GM21381 (cell line): ENCODE results near the gene SPTBN2.
A peak's percentile ranks its signal among the peaks of the same experiment; 100 is the strongest.

Experiments used
- ATAC-seq: cut with Tn5 transposase; IDR thresholded peaks from one replicate; pipeline ENCODE4 v1.9.1; 2021; ENCODE audit warnings: mild to moderate bottlenecking, moderate library complexity; ENCODE audit not compliant: unreplicated experiment

The SPTBN2 gene

DNA sequence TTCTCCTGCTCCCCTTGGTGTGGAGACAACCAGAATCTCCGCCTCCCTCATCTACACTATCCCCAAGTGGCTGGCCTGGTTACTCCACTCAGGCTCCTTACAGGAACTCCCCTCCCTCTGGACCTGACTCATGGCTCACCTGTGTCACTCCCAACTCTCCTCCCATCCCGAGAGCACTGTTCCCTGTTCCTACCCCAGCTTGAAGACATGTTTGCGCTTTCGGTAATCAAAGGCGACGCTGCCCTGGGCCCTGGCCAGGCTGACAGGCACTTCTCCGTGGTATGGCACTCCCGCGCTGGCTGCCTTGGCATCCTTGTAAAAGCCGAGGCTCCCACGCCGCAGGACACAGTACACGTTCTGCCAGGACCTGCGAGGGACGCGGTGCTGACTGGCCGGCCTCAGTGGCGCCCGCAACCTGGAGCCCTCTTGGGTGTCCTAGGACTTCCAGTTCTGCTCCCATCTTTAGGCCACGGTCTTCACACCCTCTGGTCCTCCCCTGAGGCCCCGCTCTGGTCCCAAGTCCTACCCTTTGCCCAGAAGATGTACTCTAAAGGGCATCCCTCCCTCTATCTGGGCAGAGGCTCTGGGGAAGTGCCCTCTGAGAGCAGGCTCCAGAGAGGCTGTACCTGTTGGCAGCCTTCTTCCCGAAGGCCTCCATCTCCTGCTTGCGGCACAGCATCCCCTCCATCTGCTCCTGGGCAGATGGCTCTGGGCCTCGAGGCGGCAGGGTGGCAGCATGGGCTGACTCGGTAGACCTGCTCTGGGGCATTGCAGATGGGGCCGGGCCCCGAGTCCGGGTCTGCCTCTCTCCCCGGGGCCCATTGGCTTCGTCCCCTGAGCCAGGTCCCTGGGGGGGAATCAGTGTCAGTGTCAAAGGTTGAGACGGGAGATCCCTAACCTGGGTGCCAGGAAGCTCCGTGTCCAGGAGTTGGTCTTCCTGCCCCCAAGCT, 41.9 kb downstream of the SPTBN2 start:
- ATAC-seq: no peak

GRCh38 chr11:66686100-66686785, 42.8 kb downstream of the SPTBN2 start:
- ATAC-seq: no peak

GRCh38 chr11:66685276-66686099, 43.5 kb downstream of the SPTBN2 start:
- no peak for ATAC-seq

DNA sequence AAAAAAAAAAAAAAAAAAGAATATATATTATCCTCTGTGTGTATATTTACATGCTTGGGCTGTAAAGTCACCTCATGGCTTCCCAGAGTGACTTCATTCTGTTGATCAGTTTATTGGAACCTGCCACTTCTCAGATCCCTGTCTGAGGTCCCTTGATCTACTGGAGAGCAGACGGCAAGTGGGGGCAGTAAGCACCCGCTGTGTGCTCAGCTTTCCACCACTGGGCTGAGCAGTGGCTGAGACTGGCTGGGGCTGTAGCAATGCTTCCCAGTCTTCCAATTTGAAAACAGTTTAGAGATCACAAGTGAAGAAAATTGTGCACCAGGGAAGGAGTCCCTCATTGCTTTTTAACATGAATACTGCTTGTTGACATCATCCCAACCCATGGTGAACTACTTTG, 44.4 kb downstream of the SPTBN2 start:
- no peak for ATAC-seq

DNA sequence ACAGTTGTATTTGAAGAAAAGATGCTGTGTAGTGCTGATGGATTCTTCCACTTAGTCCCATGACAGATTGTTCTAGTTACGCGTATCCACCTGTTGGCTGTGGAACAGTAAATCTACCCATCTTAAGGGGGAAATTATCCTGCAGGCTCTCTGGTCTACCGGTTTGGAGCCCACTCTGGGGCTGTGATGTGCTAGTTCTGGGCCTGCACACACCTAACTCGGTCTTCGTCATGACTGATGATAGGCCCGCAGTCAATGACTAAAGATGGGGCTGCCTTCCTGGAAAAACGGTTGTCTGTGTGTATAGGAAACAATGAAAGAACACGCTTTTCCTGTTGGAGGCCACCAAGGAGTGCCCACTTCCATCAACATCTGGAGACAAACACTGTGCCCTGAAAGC, 45.1 kb downstream of the SPTBN2 start:
- ATAC-seq: no peak

DNA sequence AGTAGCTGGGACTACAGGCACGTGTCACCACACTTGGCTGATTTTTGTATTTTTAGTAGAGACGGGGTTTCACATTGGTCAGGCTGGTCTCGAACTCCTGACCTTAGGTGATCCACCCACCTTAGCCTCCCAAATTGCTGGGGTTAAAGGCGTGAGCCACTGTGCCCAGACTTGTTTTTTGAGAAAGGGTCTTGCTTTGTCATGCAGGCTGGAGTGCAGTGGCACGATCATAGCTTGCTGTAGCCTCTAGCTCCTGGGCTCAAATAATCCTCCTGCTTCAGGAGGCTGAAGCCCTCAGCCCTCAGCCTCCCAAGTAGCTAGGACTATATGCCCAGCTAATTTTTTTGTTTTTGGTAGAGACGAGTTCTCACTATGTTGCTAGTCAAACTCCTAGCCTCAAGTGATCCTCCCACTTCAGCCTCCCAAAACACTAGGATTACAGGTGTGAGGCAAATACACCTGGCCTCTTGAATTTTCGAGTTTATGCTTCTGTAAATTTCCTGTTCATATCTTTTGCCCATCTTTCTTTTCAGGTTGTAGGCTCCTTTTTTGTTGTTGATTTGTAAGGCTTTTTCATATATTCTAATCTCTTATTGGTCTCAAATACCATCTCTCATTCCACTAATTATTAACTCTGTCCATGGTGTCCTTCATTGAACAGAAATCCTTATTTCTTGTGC, 47.9 kb downstream of the SPTBN2 start:
- ATAC-seq: no peak

- ATAC-seq: peak; percentile 84
Measured at GRCh38 chr11:66677599-66678375, 51.2 kb downstream of the SPTBN2 start, which contains the start of gene RBM4B. TSS of gene RBM4B (minus strand) at chr11:66677887. CDS start at chr11:66677079, 808 bp downstream.

DNA sequence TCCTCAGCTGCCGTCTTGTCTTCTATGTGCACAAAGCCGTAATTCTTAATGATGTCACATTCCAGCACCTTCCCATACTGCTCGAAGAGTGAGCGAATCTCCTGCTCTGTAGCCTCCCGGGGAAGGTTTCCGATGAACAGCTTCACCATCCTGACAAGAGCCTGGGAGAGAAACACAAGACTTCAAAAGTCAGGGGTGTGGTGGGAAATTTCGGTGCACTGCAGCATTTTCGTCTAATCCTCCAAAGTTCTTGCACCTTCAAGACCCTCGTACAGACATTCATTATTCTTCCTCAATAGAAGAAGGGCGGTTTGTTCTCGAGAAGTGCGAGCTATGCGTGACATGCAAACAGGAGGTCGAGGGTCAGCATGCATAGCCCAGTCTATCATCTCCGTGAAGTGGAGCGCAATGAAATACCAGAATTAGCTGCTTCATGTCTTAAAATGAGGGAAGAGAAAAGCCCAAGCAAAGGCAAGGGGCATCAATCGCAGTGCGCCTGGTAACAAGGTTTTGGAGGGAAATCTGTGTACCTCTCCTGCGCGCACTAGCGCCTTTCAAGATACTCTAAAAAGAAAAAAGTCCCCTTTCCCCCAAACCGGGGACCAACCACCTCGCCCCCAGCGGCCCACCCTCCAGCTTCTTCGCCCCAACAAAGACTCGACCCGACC, 52.0 kb downstream of the SPTBN2 start:
- no peak for ATAC-seq

DNA sequence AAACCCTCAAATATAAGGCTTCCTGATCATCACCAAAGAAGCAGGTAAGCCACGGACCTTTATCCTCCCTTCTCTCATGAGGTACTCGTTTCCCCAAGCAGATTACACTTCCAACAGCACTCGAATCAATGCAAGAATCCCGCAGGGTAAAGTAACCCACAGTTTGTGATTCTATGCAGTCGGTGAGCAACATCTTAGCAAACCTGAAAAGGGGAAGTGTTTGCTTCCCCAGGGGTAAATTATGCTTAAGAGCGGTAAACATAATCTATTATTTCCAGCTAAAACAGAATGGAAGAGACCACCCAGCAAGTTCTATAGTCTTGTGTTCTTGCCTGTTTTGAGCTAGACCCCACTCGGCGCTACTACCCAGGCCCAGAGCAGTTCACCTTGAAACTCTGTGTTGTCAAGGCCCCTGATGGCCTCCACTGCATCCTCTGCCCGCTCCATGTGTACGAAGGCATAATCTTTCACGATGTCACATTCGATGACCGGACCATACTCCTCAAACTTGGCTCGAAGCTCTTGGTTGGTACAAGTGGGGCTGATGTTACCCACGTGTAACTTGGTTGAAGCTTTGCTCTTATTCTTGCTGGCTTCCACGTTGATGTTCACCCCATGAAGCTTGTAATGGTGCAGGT, 52.6 kb downstream of the SPTBN2 start:
- no peak for ATAC-seq

DNA sequence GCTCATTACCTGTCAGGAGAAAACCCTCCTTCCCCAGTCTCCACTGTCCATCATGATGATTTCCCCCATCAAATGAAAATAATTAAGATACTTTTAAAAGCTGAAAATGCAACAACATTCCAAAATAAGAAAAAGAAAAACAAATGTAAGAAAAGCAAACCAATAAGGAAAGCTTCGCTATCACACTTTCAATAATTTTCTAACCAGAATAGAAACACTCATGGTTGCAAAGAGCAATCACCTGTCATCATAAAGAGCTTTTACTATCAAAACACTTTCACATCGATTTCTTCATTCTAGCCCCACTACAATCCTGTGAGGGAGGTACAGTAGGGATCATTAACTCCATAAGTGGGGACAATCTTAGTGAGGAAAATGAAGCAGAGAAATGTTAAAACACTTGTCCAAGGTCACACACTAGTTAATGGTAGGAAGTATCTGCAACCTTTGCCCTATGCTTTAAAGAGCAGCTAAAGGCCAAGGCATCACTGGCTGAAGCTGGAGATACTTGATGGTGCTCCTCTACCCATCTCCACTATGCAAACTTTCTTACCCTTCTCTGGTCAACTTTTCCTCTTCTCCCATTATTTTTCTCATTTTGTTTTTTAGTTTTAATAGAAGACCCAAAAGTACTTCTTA, 53.9 kb downstream of the SPTBN2 start:
- ATAC-seq: no peak

DNA sequence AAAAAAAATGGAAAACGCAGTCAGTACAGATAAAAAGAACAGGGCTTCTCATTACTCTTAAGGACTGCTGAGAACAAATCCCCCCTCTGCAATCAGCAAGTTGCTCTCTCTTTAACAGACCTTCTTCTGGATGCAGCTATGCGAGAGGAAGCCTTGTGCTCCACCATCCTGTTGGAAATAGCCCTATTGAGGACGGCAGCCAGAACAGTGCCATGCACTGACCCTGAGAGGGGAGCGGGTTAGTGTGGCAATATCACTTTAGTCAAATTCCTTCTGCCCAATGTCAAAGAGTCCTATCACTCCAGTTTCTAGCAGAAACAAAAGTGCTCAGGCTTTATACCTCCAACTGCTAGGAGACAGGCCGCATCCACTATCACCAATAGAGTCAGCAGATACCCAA, 58.2 kb downstream of the SPTBN2 start:
- ATAC-seq: no peak

DNA sequence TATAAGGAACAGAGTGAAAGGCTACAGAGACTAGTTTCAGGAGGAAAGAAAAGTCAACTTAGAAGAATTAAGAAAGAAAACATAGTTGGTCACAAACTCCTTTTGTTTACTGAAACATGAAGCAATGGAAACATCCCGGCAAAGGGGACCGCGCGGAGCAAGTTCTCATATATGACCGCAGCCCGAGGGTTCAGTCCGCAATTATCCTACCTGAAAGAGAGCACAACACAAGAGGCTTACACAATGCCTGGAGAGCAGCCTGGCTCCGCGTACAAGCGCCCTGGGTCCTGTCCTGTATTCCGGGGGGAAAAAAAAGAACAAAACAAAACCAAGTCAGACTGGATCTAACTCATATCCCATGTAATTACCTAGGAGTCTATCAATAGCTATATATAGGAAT, 63.6 kb downstream of the SPTBN2 start:
- no peak for ATAC-seq

- ATAC-seq: no peak
Measured at GRCh38 chr11:66663741-66664296, 65.2 kb downstream of the SPTBN2 start.

DNA sequence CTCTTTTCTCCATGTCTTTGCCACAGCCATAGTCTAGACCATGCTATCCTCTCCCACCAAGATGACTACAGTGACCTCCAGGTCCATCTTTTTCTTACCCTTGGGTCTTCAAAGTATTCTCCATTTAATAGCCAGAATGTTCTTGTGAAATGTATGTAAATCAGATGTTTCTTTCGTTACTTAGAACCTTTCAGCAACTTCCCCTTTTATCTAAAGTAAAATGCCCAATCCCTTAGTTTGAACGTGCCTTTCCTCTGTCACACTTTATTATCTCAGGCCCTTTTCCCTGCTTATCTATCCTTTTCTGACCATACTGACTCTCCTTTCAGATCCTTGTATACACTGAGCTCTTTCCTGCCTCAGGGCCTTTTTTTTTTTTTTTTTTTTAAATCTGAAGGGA, 69.3 kb downstream of the SPTBN2 start:
- ATAC-seq: no peak

DNA sequence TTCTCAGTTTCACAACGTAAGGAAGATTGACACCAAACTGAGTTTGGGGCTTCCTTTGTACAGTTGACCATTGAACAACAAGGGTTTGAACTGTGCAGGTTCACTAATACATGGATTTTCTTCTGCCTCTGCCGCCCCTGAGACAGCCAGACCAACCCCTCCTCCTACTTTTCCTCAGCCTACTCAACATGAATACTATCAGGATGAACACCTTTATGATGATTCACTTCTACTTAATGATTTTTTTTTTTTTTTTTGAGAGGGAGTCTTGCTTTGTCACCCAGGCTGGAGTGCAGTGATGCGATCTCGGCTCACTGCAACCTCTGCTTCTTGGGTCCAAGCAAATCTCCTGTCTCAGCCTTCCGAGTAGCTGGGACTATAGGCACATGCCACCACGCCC, 75.9 kb downstream of the SPTBN2 start:
- ATAC-seq: no peak

GRCh38 chr11:66652651-66653050, 76.4 kb downstream of the SPTBN2 start:
- ATAC-seq: no peak

DNA sequence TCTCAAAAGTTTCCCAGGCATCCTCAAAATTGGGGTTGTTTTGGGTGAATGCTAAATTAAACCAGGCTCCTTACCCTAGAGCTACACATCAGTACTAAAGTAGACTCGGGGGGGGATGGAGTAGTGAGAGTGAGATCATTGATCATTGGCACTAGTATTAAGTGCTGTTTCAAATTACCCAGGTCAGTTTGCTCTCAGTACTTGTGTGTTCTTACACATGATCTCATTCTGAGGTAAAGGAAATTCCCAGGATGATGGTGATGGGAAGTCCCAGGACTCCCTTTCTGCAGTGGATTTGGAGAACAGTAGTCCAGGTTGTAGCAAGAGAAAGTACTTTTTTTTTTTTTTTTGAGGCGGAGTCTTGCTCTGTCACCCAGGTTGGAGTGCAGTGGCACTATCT, 78.0 kb downstream of the SPTBN2 start:
- no peak for ATAC-seq

- ATAC-seq: no peak
Measured at GRCh38 chr11:66649903-66650302, 79.1 kb downstream of the SPTBN2 start.
